HG03439 (cell line): ENCODE results near the gene COL5A1.
"Not testable (repeated sequence)": the region's sequence is repeated elsewhere in the genome, so short reads cannot be mapped to it uniquely, and the experiment has no call there.

ENCODE experiments used
- ATAC-seq: cut with Tn5 transposase; IDR thresholded peaks from one replicate; pipeline ENCODE4 v1.9.1; 2021; ENCODE audit warnings: mild to moderate bottlenecking, moderate library complexity; ENCODE audit not compliant: unreplicated experiment

Gene COL5A1

GRCh38 chr9:134655586-134656333 lies 14.2 kb downstream of the COL5A1 start:
- ATAC-seq: no peak

- no peak for ATAC-seq
Observed at GRCh38 chr9:134656334-134657006, 14.9 kb downstream of the COL5A1 start.

GRCh38 chr9:134657666-134658377 lies 16.2 kb downstream of the COL5A1 start:
- no peak for ATAC-seq

GRCh38 chr9:134658378-134658955 lies 16.9 kb downstream of the COL5A1 start:
- no peak for ATAC-seq

GRCh38 chr9:134659688-134660131 lies 18.1 kb downstream of the COL5A1 start:
- ATAC-seq: no peak

GRCh38 chr9:134660407-134660806 lies 18.8 kb downstream of the COL5A1 start:
- no peak for ATAC-seq

GRCh38 chr9:134661299-134661698 lies 19.7 kb downstream of the COL5A1 start:
- ATAC-seq: no peak

- no peak for ATAC-seq
Observed at GRCh38 chr9:134661791-134662142, 20.2 kb downstream of the COL5A1 start.

GRCh38 chr9:134662143-134662876 lies 20.7 kb downstream of the COL5A1 start:
- no peak for ATAC-seq

GRCh38 chr9:134663084-134663483 lies 21.5 kb downstream of the COL5A1 start:
- ATAC-seq: no peak

- ATAC-seq: no peak
Observed at GRCh38 chr9:134663753-134664415, 22.3 kb downstream of the COL5A1 start.

- no peak for ATAC-seq
Observed at GRCh38 chr9:134664446-134664845, 22.8 kb downstream of the COL5A1 start.

- no peak for ATAC-seq
Observed at GRCh38 chr9:134666208-134666607, 24.6 kb downstream of the COL5A1 start.

- no peak for ATAC-seq
Observed at GRCh38 chr9:134666831-134667230, 25.2 kb downstream of the COL5A1 start.

- not testable (repeated sequence) for ATAC-seq
Observed at GRCh38 chr9:134668977-134669376, 27.4 kb downstream of the COL5A1 start.

GRCh38 chr9:134669399-134669955 lies 27.9 kb downstream of the COL5A1 start:
- no peak for ATAC-seq

GRCh38 chr9:134670042-134670525 lies 28.5 kb downstream of the COL5A1 start:
- ATAC-seq: no peak

- no peak for ATAC-seq
Observed at GRCh38 chr9:134670851-134671281, 29.3 kb downstream of the COL5A1 start.

GRCh38 chr9:134671341-134672113 lies 29.9 kb downstream of the COL5A1 start:
- no peak for ATAC-seq
